Stimulated activated memory B cell treated with anti-CD40 and anti-IgM and Interleukin-4, amounts not matched to agents 10 μg/mL and 1 μg/mL and 100 μg/mL, for 72 hours (primary cell): ENCODE measurements around the gene RAB17.
"Not testable (repeated sequence)": the region's sequence is repeated elsewhere in the genome, so short reads cannot be mapped to it uniquely, and the experiment has no call there.

Experiments
- ATAC-seq: fragments of 150-1000 bp; cut with Tn5 transposase; 2 replicates; pipeline ENCODE4 v1.10.0; 2021
- H3K27ac Mint-ChIP-seq: one replicate; pipeline ENCODE4 v1.8.0; 2022; ENCODE audit warnings: mild to moderate bottlenecking, mixed read lengths
- H3K27me3 Mint-ChIP-seq: one replicate; pipeline ENCODE4 v1.8.0; 2022; ENCODE audit warnings: mixed read lengths
- H3K36me3 Mint-ChIP-seq: one replicate; pipeline ENCODE4 v1.8.0; 2022; ENCODE audit warnings: mixed read lengths
- H3K4me1 Mint-ChIP-seq: one replicate; pipeline ENCODE4 v1.8.0; 2022; ENCODE audit warnings: mixed read lengths
- H3K4me3 Mint-ChIP-seq: one replicate; pipeline ENCODE4 v1.8.0; 2022; ENCODE audit warnings: mild to moderate bottlenecking, moderate library complexity, mixed read lengths
- H3K9me3 Mint-ChIP-seq: one replicate; pipeline ENCODE4 v1.8.0; 2022; ENCODE audit warnings: mixed read lengths

The RAB17 gene

DNA sequence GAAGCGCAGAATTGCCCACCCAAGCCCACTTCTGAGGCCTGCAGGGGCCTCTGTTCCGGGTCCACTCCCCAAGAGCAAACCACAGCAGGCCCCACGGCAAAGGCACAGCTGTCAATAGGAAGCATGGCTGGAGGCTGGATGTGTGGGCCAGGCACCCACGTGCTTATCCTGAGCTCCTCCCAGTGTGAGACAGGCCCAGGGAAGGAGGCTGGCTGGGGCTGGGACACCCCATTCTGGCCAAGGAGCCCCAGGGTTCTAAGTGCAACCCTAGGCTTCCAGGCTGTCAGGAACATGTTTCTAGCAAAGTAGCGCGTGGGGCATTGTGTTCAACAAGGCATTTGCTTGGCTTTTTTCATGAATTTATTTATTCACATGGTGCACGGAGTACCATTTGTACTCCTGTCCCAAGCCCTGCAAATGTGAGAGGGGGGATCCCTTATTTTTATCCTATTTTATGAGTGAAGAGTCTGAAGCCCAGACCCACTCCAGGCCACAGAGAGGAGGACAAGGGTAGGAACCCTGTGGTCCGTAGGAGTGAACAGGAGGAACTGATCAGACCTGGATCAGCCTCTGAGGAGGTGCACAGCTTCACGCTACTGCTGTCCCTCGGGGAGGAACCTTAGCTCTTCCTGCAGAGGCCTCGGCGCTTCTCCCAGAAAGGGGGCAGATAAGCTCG is 6.1 kb upstream of the RAB17 start:
- Mint-ChIP-seq H3K27me3 (no peaks in the 10 kb centered on the region), H3K4me1 (peaks cover 16% of the 10 kb centered on the region), H3K27ac (no peak overlapping the region), H3K36me3 (no peaks in the 10 kb centered on the region), H3K9me3 (no peaks in the 10 kb centered on the region), H3K4me3 (no peak overlapping the region)
- peak; percentile 3 for ATAC-seq

DNA sequence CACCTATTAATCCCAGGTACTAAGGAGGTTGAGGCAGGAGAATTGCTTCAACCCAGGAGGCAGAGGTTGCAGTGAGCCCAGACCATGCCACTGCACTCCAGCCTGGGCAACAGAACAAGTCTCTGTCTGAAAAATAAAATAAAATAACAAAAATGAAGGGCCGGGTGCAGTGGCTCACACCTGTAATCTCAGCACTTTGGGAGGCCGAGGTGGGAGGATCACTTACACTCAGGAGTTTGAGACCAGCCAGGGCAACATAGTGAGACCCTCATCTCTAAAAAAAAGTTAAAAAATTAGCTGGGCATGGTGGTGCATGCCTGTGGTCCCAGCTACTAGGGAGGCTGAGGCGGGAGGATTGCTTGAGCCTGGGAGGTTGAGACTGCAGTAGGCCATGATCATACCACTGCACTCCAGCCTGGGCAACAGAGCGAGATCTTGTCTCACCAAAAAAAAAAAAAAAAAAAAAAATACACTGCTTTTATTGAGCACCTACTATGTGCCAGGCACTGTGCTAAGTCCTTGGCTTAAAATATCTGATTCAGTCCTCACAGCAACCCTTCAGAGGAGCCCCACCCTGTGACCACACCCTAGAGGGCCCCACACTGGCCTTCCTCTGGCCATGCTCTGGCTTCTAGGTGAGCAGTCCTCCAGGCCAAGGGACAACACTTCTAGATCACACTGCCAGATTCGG is 5.4 kb upstream of the RAB17 start:
- H3K4me3 Mint-ChIP-seq, H3K27me3 Mint-ChIP-seq, H3K27ac Mint-ChIP-seq, H3K9me3 Mint-ChIP-seq, H3K36me3 Mint-ChIP-seq, ATAC-seq: not testable (repeated sequence)
- H3K4me1 Mint-ChIP-seq, result peaks cover 22% of the 10 kb centered on the region

GRCh38 chr2:237594514-237594871 is 4.0 kb upstream of the RAB17 start:
- peaks cover 12% of the 10 kb centered on the region for H3K27me3 Mint-ChIP-seq
- no peaks in the 10 kb centered on the region for H3K9me3 Mint-ChIP-seq
- no peak for ATAC-seq
- no peaks in the 10 kb centered on the region for H3K36me3 Mint-ChIP-seq
- H3K27ac Mint-ChIP-seq, result no peak overlapping the region
- peaks cover 25% of the 10 kb centered on the region for H3K4me1 Mint-ChIP-seq
- H3K4me3 Mint-ChIP-seq, result no peak overlapping the region

DNA sequence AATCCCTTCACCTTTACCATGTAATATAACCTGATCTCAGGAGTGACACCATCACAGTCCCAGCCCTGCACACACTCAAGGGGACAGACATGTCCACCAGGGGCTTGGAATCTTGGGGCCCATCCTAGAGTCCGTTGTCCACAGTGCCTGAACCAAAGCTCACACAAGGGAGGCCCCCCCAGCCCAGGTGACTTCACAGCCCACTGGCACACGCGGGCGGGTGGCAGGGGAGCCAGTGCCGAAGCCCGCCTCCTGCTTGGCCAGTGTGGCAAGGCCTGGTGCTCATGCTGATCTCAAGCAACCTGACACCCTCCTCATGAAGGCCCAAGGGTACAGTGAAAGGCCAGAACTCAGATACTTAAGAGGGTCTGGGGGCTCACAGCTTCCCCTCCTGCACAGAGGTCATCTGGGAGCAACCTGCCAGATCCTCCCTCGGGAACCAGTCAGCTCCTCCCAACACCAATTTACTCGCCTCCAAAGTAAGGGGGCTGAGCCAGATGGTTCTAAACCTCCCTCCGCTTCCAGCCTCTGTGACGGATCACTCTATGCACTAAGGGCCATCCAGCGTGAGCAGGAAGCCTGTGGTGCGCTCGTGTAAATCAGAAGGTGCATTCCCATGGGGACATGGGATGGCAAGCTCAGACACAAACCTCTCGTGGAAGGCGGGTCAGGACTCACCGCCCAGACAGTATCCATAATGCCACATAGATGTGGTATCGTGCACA is 3.2 kb upstream of the RAB17 start:
- Mint-ChIP-seq H3K9me3 (no peaks in the 10 kb centered on the region), H3K27ac (no peak overlapping the region)

DNA sequence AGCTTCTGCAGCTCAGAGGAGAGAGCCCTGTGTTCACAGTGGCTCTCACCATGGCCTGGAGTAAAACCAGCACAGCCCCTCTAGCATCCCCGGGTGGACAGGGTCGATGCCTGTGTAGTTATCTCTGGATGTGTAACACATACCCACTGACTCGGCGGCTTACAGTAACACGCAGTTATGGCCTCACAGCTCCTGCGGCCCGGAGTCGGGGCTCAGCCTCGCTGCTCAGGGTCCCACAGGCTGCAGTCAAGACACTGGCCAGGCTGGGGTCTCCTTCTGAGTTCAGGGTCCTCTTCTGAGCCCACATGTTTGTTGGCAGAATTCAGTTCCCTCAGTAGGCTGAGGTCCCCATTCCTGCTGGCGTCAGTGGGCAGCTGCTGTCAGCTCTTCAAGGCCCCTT is 2.5 kb upstream of the RAB17 start:
- peak; percentile 2 for ATAC-seq

More for the DNA sequence above, 3.2 kb upstream of the RAB17 start:
- peak; percentile 5 for ATAC-seq
- Mint-ChIP-seq H3K4me3 (no peak overlapping the region), H3K36me3 (no peaks in the 10 kb centered on the region), H3K4me1 (peaks cover 24% of the 10 kb centered on the region), H3K27me3 (peaks cover 16% of the 10 kb centered on the region)

DNA sequence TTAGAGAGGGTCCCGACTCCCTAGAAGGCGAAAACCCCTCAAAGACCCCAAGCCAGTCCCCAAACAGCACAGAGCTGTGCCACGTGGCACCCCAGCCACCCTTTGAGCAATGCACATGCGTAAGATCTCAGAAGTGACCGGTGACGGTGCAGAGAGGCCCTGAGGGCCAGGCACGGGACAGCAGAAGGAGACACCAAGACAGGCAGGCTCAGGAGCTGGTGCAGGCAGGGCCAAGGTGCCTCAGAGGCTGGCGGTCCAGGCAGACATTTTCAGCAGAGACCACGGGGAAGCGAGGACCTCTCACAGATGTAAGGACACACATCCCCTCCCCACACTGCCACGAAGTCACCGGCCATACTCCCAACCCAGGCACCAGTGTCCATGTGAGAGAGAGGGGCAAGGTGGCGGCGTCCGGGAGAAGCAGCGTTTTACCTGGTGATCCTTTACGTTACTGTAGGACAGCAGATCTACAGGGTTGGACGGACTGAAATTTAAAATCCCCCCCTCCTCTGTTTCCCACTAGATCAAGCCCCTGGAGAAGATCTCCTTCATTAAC is 2.0 kb upstream of the RAB17 start:
- ATAC-seq, result no peak
- Mint-ChIP-seq H3K4me3 (no peak overlapping the region), H3K36me3 (no peaks in the 10 kb centered on the region), H3K4me1 (peaks cover 12% of the 10 kb centered on the region), H3K27ac (no peak overlapping the region), H3K9me3 (no peaks in the 10 kb centered on the region), H3K27me3 (peaks cover 18% of the 10 kb centered on the region)

More for the DNA sequence above, 2.5 kb upstream of the RAB17 start:
- Mint-ChIP-seq H3K27ac (no peak overlapping the region), H3K4me1 (peaks cover 17% of the 10 kb centered on the region), H3K9me3 (no peaks in the 10 kb centered on the region), H3K27me3 (peaks cover 16% of the 10 kb centered on the region), H3K4me3 (no peak overlapping the region), H3K36me3 (no peaks in the 10 kb centered on the region)

DNA sequence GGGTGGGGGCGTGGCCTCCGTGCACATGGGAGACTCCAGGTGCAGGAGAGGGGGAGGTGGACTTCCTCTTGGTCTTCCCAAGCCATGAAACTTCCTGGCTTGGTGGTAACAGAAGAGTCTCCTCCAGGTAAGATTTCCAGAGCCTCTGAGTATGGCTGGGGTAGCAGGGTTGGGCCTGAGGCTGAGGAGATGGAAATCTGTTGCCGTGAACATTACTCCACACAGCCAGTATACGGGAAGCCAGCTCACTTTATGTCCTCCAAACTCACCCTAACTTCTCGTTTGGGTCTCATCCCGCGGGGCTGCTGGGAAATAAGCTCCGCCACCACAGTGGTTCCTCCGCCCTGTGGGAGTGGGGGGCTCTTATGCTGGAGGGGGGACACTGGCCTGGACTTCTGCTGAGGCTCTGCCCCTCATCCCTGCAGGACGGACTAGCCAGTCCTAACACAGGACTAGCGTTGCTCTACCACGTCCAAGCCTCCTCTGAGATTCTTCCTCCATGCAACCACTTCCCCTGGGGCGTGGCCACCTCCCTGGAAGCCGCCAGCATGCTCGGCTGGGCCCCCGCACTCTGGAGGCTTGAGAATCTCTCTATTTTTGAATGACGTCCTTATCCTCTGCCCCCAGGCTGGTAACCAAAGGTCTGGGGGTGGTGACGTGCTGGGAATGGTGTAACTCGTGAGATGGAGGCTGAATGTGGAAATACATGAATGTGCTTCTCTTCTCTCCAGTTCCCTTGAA is 777 bp upstream of the RAB17 start:
- H3K27ac Mint-ChIP-seq, result no peak overlapping the region

DNA sequence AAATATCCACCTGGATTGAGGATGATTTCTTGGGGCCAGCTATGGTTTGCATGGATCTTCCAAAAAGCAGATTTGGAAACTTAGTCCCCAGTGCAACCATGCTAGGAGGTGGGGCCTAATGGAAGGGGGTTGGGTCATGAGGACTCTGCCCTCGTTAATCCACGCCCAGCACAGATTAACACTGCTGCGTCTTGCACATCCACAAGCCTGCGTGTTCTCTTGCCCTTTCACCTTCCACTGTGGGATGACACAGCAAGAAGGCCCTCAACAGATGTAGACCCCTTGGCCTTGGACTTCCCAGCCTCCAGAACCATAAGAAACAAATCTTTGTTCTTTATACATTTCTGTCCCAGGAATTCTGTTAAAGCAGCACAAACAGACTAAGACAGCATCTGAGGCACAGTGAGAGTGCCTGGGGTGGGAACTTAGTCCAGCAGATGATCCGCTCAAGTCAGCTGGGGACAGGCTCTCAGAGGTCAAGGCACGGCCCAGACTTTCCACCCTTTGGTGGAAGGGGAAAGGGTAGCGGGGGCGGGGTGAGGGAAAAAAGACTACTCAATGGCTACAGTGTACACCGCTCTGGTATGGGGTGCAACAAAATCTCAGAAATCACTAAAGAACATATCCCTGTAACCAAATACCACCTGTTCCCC is 2.4 kb downstream of the RAB17 start:
- H3K27ac Mint-ChIP-seq, result no peak overlapping the region
- no peaks in the 10 kb centered on the region for H3K9me3 Mint-ChIP-seq
- peaks cover 47% of the 10 kb centered on the region for H3K27me3 Mint-ChIP-seq
- H3K4me1 Mint-ChIP-seq, result peaks cover 11% of the 10 kb centered on the region
- H3K36me3 Mint-ChIP-seq, result no peaks in the 10 kb centered on the region
- H3K4me3 Mint-ChIP-seq, result no peak overlapping the region
- no peak for ATAC-seq

More for the DNA sequence above, 777 bp upstream of the RAB17 start:
- peaks cover 30% of the 10 kb centered on the region for H3K27me3 Mint-ChIP-seq
- no peak overlapping the region for H3K4me3 Mint-ChIP-seq
- ATAC-seq, result no peak
- H3K9me3 Mint-ChIP-seq, result no peaks in the 10 kb centered on the region
- peaks cover 11% of the 10 kb centered on the region for H3K4me1 Mint-ChIP-seq
- no peaks in the 10 kb centered on the region for H3K36me3 Mint-ChIP-seq

- no peaks in the 10 kb centered on the region for H3K4me1 Mint-ChIP-seq
- H3K27me3 Mint-ChIP-seq, result peaks cover 47% of the 10 kb centered on the region
- H3K36me3 Mint-ChIP-seq, result no peaks in the 10 kb centered on the region
- ATAC-seq, result no peak
- no peak overlapping the region for H3K4me3 Mint-ChIP-seq
- no peaks in the 10 kb centered on the region for H3K9me3 Mint-ChIP-seq
- H3K27ac Mint-ChIP-seq, result no peak overlapping the region
Observed at GRCh38 chr2:237585590-237586221, 4.8 kb downstream of the RAB17 start.

- H3K27ac Mint-ChIP-seq, result no peak overlapping the region
- peaks cover 41% of the 10 kb centered on the region for H3K27me3 Mint-ChIP-seq
- H3K36me3 Mint-ChIP-seq, result no peaks in the 10 kb centered on the region
- H3K4me3 Mint-ChIP-seq, result no peak overlapping the region
- H3K9me3 Mint-ChIP-seq, result no peaks in the 10 kb centered on the region
- H3K4me1 Mint-ChIP-seq, result no peaks in the 10 kb centered on the region
- ATAC-seq, result no peak
Observed at GRCh38 chr2:237583385-237584295, 6.9 kb downstream of the RAB17 start.

DNA sequence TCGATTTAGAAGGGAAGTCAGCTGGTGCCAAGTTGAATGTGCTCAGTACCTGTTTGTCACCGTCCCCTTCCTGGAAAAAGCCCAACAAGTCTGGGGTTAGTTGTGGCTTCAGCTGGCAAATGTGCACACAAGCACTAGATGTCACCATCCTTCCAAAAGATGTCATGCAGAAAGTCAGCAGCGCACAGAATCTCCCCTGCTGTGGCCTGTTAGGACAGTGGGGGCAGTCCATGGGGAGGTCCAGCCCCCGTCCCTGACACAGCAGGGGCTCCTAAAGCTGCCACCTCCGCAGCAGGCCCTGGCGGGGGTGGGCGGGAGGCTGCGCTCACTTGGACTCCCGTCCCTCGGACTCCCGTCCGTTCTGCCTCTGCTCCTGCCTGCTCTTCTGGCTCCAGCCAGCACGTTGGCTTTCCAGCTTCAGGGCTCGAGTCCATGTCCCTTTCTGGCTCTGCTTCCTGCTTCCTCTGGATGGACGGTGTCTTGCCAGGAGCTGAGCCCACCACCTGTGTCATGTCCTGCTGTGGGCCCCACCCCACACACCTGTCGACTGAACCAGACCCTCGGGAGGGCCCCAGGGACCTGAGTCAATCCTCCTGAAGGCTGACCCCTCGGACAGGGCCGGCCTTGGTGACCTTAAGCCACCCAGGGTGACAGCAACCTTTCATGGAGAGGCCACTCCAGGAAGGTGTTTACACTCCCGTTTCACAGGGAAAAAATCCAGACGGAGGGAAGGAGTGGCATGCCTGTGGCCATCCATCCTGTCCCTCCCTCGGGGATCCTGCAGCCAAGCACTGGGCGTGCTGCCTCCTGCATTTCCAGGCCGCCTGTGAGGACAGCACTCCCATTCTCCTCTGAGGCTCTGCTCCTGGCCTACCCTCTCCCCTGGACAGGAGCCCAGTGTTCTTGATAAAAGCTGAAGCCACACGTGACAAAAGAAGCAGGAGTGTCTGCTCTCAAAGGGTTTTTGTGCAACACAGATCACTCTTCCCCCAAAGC is 8.5 kb downstream of the RAB17 start:
- H3K9me3 Mint-ChIP-seq, result no peaks in the 10 kb centered on the region
- H3K27me3 Mint-ChIP-seq, result peaks cover 45% of the 10 kb centered on the region
- no peak overlapping the region for H3K27ac Mint-ChIP-seq
- ATAC-seq, result peak; percentile 83
- no peaks in the 10 kb centered on the region for H3K36me3 Mint-ChIP-seq
- H3K4me1 Mint-ChIP-seq, result no peaks in the 10 kb centered on the region
- H3K4me3 Mint-ChIP-seq, result no peak overlapping the region

DNA sequence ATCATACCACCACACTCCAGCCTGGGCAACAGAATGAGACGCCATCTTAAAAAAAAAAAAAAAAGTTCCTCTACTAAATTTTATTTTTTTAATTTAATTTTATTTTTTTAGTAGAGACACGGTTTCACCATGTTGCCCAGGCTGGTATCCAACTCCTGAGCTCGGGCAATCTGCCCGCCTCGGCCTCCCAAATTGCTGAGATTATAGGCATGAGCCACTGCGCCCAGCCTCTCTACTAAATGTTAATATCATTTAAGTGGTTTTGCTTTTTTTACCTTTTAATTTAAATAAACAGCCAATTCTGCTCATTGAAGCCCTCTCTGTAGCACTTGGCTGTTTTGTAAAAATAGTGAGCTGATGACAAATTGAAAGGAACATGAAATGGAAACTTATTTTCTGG is 9.2 kb downstream of the RAB17 start:
- Mint-ChIP-seq H3K36me3 (no peaks in the 10 kb centered on the region), H3K27ac (no peak overlapping the region), H3K4me1 (no peaks in the 10 kb centered on the region)

More for the DNA sequence above, 9.2 kb downstream of the RAB17 start:
- no peak for ATAC-seq
- Mint-ChIP-seq H3K9me3 (no peaks in the 10 kb centered on the region), H3K4me3 (no peak overlapping the region), H3K27me3 (peaks cover 45% of the 10 kb centered on the region)
